Activated CD4-positive, alpha-beta T cell treated with anti-CD3 and anti-CD28 coated beads for 24 hours (primary cell): ENCODE data around the gene CRB2.

ENCODE experiments used
- DNase-seq, 2 donors: peaks; one replicate each; pipeline ENCODE4 v3.0.0-alpha.2; 2020; ENCODE audit warnings: low read depth in 2 of 2

Gene CRB2

DNA sequence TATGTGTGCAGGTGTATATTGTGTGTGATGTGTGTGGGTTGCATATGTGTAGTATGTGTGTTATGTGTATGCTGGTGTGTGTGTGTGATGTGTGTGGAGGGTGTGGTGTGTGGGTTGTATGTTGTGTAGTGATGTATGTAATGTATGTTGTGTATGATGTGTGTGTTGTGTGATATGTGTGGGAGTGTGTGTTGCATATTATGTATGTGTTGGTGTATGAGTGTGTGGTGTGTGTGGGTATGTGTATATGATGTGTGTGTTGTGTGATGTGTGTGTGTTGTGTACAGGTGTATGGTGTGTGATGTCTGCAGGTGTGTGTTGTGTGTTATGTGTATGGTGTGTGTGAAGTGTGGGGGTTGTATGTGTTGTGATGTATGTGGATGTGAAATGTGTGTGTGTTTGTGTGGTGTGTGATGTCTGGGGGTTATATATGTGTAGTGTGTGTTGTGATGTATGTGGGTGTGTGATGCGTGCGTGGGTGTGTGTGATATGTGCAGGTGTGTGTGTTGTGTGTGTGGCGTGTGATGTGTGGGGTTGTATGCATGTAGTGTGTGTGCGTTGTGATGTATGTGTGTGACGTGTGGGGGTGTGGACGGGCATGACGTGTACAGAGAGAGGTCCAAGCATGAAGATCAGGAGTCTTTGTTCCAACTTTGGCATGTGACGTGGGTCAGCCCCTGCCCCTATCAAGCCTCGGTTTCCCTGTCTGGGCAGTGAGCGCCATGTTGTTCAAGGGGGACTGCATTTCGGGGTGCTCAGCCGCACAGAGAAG lies 8.5 kb upstream of the CRB2 start:
- no peak for DNase-seq

DNA sequence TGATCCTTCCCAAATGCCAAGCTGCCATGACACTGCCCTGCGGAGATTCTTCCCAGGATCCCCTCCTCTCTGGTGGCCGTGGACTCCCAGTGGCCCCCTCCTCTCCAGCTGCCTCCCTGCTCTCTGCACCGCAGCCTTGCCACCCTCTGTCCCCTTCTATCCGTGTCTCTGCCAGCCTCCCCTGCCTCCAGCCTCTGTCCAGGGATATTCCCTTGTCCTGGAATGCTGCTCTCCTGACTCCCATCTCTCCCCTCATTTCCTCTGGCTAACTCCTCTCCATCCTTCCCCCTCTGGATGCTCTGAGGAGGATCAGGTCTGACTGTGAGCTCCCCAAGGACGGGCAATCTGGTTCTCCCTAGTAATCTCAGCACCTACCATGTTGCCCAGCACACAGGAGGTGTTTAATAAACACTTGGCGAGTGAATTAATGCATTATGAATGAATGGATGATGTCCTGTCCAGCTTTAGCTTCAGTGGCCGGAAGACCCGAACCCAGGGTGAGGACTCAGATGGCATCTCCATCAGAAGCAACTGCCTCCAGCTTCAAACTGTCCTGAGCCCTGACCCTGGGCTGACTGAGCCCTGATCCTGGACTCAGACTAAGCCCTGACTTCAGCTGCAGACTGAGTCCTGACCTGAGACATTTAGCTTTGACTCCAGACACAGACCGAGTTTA lies 7.5 kb upstream of the CRB2 start:
- no peak for DNase-seq

DNA sequence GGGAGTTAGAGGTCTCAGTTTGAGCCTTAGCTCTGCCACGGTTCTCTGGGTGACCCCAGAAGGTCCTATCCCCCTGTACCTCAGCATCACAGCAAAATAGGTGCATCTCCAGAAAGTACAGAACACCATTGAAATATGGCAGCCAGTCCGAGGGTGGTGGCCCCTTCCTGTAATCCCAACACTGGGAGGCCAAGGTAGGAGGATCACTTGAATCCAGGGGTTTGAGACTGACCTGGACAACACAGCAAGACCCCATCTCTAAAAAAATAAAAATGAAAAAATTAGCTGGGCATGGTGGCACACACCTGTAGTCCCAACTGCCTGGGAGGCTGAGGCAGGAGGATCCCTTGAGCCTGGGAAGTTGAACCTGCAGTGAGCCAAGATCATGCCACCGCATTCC lies 7.0 kb upstream of the CRB2 start:
- DNase-seq: no peak

DNA sequence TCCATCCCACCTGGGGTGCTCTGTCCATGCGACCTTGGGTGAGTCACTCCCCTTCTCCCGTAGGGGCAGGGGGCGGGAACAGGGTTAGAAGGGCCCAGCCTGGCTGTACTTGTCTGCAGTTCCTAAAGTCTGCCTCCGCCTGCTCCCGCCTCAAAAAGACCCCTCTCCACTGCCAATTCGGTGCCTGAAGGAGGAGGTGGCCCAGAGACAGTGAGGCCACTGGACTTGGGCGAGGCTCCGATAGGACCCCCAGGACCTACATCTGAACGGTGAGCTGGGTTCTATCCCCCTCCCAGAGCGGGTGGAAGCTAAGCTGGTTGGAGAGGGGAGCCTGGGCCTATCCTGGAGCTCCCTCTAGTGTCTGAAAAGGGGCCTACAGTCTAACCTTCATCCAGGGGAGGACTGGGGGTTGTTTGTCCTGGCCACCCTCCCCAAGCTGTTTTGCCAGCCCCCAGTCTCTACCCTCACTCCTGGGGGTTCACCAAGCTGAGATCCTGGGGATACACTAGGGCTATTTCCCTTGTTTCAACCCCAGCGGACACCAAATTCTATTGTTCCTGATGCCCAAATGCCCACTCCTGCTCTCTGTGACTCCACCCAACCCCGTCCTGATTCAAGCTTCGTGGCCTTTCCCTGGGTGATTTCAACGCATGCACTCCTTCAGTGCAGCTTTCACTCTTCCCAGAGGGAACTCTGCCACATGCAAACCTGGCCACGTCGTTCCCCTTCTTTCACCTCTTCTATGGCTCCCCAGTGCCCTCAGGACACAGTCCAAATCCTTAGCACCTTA lies 6.1 kb upstream of the CRB2 start:
- DNase-seq: peak; percentile 45 to 67

DNA sequence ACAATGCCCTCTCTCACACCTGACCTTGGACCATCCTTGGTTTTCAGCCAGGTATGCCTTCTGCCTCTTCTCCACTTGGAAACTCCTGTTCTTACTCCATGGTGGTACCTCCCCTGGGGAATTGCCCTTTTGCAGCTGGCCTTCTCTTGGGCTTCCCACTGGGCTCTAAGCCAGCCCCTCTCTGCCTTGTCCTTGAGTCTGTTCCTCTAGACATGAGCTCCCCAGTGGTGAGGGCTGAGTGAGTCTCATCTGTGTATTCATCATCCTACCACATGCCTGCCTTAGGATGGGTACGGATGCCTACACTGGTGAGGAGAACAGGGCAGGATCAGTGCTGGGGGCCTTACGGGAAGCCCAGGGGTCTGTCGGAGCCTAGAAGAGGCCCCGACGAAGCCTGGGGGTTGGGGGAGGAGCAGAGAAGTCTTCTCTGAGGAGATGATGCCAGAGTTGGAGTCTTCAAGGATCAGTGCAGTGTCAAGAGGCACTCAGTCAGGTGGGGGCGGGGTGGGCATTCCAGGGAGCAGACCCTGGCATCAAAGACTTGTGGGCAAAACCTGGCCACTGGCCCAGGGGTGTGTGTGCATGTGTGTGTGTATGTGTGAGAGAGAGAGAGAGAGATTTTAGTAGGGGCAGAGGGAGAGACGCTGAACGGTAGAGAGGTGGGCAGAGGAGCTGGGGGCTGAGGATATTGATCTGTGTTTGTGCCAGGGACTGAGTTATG lies 5.2 kb upstream of the CRB2 start:
- DNase-seq: no peak

DNA sequence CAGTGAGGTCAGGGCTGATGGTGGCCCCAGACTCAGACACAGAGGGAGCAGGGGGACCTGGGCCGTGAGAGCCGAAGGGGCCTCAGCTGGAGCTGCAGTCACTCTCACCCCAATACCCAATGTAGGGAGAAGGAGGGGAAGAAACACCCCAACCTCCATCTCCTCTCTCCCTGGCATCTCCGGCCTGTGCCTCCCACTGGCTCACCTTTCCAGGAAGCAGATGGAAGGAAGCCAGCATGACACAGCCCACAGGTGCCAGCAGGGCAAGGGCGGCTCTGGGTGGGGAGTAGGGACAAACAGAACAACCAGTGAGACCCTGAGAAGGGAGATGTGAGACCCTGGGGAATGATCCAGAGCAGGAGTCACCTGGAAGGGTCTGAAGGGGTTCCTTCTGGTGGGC lies 3.0 kb upstream of the CRB2 start:
- DNase-seq: no peak

DNA sequence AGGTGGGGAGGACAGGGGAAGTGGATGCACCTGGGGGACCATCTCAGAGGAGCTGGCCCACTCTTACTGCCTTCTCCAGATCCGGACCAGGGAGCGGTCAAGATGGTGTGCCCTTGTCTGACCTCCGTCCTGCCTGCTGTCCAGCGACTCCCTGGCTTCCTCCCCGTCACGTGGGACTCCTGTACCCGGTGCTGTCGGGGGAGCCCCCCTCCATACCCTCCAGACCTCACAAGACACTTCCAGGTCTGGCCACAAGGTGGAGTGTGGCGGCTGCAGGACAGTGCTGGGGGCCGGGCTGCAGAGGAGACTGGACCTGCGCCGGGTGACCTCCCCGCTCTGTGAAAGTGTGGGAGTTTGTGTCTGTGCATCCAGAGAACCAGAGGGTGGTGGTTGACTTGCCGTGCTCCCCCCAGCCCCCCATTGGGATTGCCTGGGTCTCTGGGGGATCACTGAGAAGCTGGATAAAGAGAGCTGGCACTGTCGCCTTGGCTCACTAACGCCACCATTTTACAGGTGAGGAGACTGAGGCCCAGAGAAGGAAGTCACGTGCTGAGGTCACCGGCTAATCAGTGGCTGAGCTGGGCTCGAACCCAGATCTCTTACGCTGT lies 1.9 kb upstream of the CRB2 start:
- DNase-seq: peak; percentile 42 to 51

DNA sequence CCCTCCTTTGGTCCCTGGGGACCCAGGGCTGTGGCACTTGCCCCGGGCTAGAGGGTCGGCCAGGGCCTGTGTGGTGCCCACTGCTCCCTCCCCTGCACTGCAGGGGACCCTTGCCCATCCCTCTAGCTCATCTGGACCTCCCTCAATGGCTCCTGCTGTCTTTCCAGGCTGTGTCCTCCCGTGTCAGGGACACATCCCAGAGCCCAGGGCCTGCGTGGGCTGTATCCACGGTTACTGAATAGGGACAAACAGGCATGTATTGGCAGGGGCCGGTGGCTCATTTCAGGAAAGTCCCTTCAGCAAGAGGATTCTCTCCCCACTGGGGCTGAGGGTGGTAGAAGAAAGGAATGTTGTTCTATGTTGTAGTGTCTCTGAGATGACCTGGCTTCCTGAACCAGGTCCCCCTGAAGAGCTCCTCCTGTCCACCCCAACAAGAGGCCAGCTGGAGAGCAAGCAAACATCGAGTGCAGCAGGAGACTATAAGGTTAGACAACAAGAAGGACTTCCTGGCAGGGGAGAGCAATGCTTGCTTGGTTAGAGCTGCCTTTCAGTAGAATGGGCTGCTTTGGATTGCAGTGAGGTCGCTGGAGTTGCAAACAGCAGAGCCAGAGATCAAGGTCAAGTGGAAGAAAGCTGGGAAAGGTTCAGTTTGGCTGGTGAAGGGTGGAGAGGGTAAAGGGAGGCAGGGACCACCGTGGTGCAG lies 1.0 kb upstream of the CRB2 start:
- no peak for DNase-seq

DNA sequence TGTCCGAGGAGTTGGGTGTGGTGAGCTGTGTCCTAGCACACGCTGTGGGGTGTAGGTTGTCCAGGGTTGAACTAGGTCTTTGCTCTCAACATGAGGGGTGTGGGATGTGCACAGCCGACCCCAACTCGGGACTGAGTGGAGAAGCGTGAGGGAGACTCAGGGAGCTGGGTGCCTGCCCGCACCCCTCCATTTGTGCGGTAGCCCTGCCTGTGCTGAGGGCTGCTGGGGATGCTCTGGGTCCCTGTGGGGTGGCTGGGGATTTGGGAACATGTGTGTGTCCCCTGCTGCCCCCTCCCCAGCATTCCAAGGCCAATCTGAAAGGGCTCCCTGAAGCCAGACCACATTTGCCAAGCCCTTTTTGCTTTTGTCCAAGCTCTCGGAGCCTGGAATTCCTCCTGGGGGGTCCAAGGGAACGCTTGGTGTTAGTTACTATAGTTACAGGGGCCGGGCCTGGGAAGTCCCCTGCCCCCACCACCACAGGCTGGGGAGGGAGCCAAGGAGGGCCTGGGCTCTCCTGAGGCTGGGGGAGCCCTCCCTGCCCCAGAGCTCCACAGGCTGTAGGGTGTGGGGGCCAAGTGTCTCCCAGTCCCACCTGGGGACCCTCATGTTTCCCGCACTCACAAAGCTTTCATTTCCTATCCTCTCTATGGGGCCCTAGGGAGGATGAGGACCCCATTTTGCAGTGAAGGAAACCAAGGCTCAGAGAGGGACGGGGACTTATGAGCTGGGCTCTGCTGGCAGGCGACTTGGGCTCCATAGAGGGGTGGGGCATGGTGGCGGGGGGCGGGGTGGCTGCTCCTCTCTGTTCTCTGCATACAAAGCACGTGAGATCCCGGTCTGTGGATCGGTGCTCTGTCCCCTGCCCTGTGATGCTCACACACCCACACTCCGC lies 1.1 kb downstream of the CRB2 start:
- DNase-seq: no peak

DNA sequence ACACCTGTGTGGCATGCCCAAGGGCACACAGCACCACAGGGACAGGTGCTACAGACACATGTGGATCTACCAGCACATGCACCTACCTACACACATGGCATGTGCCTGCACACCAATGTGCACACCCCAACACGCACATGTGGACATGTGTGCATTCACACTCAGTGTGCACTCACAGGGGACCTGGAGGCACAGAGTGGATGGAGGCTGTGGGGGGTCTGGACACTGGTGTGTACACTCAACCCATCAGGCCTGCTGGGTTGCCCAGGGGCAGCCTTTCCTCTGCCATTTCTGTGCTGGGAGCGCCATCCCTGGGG lies 1.7 kb downstream of the CRB2 start:
- DNase-seq: no peak

DNA sequence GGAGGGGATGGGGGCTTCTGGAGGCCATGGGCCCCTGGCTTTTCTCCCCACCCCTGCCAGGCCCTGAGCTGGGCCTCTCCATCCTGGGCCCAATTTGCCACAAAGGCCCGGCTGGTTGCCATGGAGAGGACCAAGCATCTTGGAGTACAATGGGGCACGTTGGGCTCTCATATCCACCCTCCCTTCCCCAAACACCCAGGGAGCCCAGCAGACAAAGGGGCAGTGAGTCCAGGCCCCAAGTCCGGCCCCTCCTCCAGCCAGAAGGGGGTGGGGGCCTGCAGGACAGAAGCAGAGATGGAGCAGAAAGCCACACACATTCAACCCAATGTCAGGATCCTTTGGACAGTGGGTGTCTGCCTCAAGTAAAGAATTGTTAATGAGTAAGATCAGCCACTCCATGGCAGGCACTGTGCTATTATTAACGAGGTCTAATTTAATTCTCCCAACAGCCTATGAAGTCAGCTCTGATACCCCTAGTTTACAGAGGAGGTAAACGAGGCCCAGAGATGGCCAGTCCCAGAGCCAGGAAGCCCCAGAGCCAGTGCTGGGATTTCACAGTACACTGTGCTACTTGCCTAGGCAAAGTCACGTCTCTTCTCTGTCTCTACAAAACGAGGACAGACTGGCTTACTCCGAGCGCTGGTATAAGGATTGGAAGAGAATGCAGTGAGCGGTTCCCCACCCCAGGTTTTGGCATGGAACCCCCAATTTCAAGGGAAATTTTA lies 2.3 kb downstream of the CRB2 start:
- no peak for DNase-seq

DNA sequence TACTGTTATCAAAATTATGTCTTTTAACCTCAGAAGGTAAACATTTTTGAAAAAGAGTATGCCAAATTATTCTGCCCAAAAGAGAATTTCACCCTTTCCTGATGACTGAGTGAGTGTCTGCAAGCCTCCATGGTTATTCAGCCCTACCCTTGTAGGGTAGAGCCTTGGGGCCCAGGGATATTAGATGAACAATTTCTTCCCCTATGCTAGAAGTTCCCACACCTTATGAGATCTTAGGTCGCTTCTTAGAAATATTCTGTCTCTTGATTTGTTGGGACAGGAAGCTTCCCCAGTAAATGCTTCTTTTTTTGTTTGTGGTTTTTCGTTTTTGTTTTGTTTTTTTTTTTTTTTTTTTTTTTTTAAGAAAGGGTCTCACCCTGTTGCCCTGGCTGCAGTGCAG lies 3.1 kb downstream of the CRB2 start:
- no peak for DNase-seq

DNA sequence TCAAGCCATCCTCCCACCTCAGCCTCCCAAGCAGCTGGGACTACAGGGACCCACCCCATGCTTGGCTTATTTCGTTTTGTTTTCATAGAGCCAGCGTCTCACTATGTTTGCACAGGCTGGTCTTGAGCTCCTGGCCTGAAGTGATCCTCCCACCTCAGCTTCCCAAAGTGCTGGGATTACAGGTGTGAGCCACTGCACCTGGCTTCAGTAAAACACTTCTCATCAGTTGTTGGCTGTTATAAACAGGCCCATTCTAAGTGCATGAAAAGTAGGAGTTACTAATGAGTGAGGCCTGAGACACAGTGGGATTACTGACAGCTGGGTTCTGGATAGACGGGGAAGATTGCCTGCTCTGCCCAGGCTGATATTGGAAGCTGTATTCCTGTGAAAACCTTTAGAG lies 3.5 kb downstream of the CRB2 start:
- no peak for DNase-seq

DNA sequence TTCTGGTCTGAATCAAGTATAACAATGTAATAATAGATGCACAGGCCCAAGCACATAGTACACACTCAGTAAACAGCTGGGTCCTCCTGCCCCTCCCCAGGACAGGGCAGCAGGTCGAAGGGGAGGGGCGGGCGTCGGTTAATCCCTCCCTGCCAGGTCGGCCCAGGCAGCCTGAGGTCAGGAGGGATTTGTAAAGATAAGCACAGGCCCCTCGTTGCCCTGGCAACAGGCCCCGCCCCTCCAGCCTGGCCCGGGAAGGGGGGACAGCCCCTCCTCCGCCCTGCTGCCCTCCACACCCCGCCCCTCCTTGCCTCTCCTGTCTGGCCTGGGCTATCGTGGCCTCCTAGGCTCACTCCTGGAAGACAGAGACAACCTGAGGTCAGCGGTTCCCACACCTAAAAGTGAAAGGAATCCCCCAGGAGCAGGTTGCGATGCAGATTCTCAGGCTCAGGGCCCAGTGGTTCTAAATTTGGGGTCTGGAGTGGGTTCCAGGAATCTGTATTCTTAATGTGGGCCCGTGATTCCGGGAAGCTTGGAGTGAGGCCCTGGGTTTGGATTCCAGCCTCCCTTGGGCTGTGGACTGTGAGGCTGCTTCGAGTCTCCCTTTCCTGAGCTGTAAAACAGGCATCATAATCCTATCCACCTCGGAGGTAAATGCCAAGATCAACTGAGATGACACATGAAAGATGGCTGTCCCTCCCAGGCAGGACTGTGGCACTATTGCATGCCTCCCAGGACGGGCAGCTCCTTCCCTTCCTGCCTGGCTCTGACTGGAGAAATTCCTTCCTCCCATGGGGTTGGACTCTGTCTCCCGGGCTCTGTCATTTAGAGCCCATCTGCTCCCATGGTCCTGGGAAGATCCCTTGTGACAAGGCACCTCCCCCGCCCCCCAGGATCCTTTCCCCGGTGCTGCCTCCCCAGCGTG lies 4.4 kb downstream of the CRB2 start:
- no peak for DNase-seq

DNA sequence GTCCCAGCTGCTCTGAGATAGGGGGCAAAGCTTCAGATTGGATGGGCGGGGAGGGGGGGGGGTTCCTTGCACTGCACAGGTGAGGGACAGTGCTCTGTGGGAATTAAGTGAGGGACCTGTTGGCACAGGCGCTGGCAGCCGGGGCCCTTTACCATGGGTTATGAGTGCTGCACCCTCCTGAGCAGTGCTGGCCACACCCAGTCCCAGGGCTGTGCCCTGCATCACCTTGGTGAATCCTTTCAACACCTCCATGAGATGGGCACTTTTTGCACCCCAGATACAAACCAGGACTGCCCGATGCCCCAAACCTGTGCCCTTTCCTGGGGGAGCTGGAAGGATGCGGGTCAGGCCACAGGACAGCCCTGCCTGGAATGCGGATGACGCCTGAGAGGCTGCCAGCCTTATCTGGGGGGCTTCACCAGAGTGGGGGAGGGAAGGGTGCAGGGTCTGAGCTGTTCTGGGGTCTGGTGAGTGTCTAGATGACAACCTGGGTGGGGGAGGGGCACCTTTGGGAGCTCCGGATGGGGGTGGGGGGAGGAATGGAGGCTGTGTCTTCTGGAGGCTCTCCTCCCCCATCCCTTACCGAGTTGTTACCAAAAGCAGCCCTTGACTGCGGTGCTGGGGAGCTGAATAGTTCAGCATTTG lies 5.2 kb downstream of the CRB2 start:
- DNase-seq: no peak

DNA sequence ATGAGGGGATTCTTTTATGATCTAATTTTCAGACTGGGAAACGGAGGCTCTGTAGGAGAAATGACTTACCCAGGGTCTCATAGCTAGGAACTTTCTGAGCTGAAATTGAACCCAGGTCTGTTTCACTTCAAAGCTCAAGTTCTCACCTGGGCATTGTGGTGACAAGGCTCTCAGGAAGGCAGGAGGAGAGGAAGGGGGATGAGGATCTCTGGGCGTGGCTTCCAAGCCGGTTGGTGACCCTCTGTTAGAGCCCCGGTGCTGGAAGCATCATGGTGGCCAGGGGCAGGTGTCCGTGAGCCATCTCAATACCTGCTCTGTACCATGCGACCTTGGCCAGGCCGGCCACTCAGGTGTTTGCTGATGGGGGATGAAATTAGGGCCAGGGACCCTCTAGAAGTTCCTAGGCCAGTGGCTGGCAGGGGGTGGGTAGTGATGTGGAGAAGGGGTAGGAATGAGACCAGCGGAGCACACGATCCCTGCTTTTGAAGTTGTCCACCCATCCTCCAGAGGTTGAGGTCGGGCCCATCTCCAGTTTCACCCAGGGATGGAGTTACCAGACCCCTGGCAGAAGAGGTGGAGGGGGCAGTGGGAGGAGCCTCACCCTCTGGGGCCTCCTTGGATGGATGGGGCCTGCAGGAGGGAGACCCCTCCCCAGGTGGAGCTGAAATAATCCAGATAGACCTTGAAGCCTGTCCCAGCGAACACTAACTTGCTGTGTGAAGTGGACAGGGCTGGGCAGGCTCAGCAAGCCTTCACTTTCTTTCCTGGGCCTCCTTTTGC lies 5.9 kb downstream of the CRB2 start:
- no peak for DNase-seq

DNA sequence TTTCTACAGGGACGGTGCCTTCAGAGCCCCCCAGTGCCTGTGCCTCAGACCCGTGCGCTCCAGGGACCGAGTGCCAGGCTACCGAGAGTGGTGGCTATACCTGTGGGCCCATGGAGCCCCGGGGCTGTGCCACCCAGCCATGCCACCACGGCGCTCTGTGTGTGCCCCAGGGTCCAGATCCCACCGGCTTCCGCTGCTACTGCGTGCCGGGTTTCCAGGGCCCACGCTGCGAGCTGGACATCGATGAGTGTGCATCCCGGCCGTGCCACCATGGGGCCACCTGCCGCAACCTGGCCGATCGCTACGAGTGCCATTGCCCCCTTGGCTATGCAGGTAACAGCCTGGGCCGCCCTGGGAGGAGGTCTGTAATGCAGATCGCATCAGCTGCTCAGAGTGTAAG lies 6.9 kb downstream of the CRB2 start:
- DNase-seq: no peak
